HepG2 (cell line): Measurements from ENCODE around the gene RPL4. TPM values are rescaled to one million over a fixed set of nuclear protein-coding genes. Genes with fewer than 3 reads are reported as not detected.
A peak's percentile ranks its signal among the peaks of the same experiment; 100 is the strongest.

Experiments used
- ATAC-seq: fragments of 200-7000 bp; cut with Tn5 transposase; 3 replicates; pipeline ENCODE4 v1.9.1; 2020; ENCODE audit warnings: mild to moderate bottlenecking, moderate library complexity
- BruUV-seq: library from RNA; stranded (reverse); fragments of 400-500 nt; replicated peaks from 2 replicates; lab custom pipeline; 2021; lab: Mats Ljungman, UMichigan
- CTCF ChIA-PET: fragments of 300-600 bp; formaldehyde crosslinking; extraction: SDS; loops from one replicate; lab custom pipeline; 2021; ENCODE audit warnings: low total read pairs, inconsistent platforms, low intra/inter-chr PET ratio; lab: Yijun Ruan, JAX
- POLR2A ChIA-PET: fragments of 350-600 bp; sonication (Branson Sonifier 250); formaldehyde crosslinking; loops from one replicate; lab custom pipeline; 2020; ENCODE audit warnings: antibody characterized with exemption, inconsistent platforms; lab: Yijun Ruan, JAX
- DNase-seq: peaks from one replicate; pipeline ENCODE4 v3.0.0-alpha.2; 2015; ENCODE audit warnings: low spot score
- FAIRE-seq: peaks from 3 replicates; lab custom pipeline; 2011; peaks lifted over from hg19 to GRCh38; lab: Jason Lieb, UNC
- H2AFZ ChIP-seq: one replicate; pipeline ENCODE4 v1.6.1; 2011; ENCODE audit warnings: low read length, inconsistent platforms
- H3K27ac ChIP-seq: fragments of 300-600 bp; 3 replicates; pipeline ENCODE4 v1.8.0; 2011; ENCODE audit warnings: mixed run types, mild to moderate bottlenecking, mixed read lengths, low read length, inconsistent platforms; ENCODE audit not compliant: insufficient read depth; ENCODE audit errors: extremely low read length
- H3K27me3 ChIP-seq, 2 experiments: fragments of 200-600 bp in 1 of 2; 2 replicates in 1 of 2; 3 replicates in 1 of 2; pipeline versions ENCODE4 v1.6.0 to v1.8.0; 2011; ENCODE audit warnings: low read length in 2 of 2, mild to moderate bottlenecking in 2 of 2, moderate library complexity in 2 of 2, inconsistent platforms in 1 of 2; ENCODE audit not compliant: insufficient read depth in 2 of 2, control insufficient read depth in 1 of 2
- H3K36me3 ChIP-seq, 2 experiments: fragments of 200-600 bp in 1 of 2; replicated peaks in 1 of 2; 2 replicates in 1 of 2; 3 replicates in 1 of 2; pipeline versions ENCODE4 v1.5.1 to v1.8.0; 2011; ENCODE audit warnings: low read length in 2 of 2, inconsistent platforms in 1 of 2; ENCODE audit not compliant: insufficient read depth in 2 of 2, control insufficient read depth in 1 of 2
- H3K4me1 ChIP-seq: 2 replicates; pipeline ENCODE4 v1.5.1; 2012; ENCODE audit warnings: low read length, inconsistent platforms; ENCODE audit not compliant: insufficient read depth
- H3K4me2 ChIP-seq: 2 replicates; pipeline ENCODE4 v1.6.0; 2011; ENCODE audit warnings: low read depth, low read length, inconsistent platforms
- H3K4me3 ChIP-seq, 3 experiments: fragments of 200-600 bp in 1 of 3; sonication (generic), shearing (Covaris generic) in 1 of 3; replicated peaks in 1 of 3; 2 replicates each; pipeline ENCODE4 v1.5.1; 2011 to 2016; ENCODE audit warnings: low read length in 3 of 3, inconsistent platforms in 2 of 3, low read depth in 2 of 3, mild to moderate bottlenecking in 2 of 3, control low read depth in 1 of 3, mixed read lengths in 1 of 3; ENCODE audit not compliant: insufficient read depth in 1 of 3
- H3K79me2 ChIP-seq: one replicate; pipeline ENCODE4 v1.6.1; 2011; ENCODE audit warnings: low read length, inconsistent platforms; ENCODE audit not compliant: insufficient read depth
- H3K9ac ChIP-seq: 2 replicates; pipeline ENCODE4 v1.6.0; 2011; ENCODE audit warnings: mild to moderate bottlenecking, low read depth, low read length, inconsistent platforms; ENCODE audit not compliant: insufficient read depth
- H3K9me3 ChIP-seq: 2 replicates; pipeline ENCODE4 v1.5.1; 2012; ENCODE audit warnings: mild to moderate bottlenecking, low read length
- H4K20me1 ChIP-seq: 2 replicates; pipeline ENCODE4 v1.6.0; 2011; ENCODE audit warnings: inconsistent platforms, mild to moderate bottlenecking, low read length, moderate library complexity; ENCODE audit not compliant: insufficient read depth
- CENPT ChIP-seq: sonication (generic); formaldehyde crosslinking; IDR thresholded peaks from 2 replicates; pipeline ENCODE4 v1.8.0; 2022; ENCODE audit warnings: low read depth, mild to moderate bottlenecking, moderate library complexity, missing genetic modification reagents
- EED ChIP-seq: sonication (generic); formaldehyde crosslinking; IDR thresholded peaks from 2 replicates; pipeline ENCODE4 v1.5.0; 2020; ENCODE audit warnings: mild to moderate bottlenecking, missing genetic modification reagents
- GFI1 ChIP-seq: sonication (generic); formaldehyde crosslinking; IDR thresholded peaks from 2 replicates; pipeline ENCODE4 v1.5.0; 2020; ENCODE audit warnings: missing genetic modification reagents, mild to moderate bottlenecking, borderline replicate concordance
- HDAC1 ChIP-seq: sonication (generic); formaldehyde crosslinking; IDR thresholded peaks from 2 replicates; pipeline ENCODE4 v1.5.1; 2020; ENCODE audit warnings: mild to moderate bottlenecking, missing genetic modification reagents
- HMG20A ChIP-seq: IDR thresholded peaks from 2 replicates; pipeline ENCODE4 v1.6.1; 2016; ENCODE audit warnings: borderline replicate concordance
- NFE2L2 ChIP-seq: fragments of 150-350 bp; IDR thresholded peaks from 2 replicates; pipeline ENCODE4 v1.6.1; 2014; ENCODE audit warnings: low read length
- ZNF10 ChIP-seq: sonication (generic); formaldehyde crosslinking; IDR thresholded peaks from 2 replicates; pipeline ENCODE4 v1.4.0; 2020; ENCODE audit warnings: mild to moderate bottlenecking, low read depth, missing genetic modification reagents, borderline replicate concordance
- ZNF263 ChIP-seq: sonication (generic); formaldehyde crosslinking; IDR thresholded peaks from 2 replicates; pipeline ENCODE4 v1.4.0; 2020; ENCODE audit warnings: missing genetic modification reagents
- ZNF432 ChIP-seq: sonication (generic); formaldehyde crosslinking; IDR thresholded peaks from 2 replicates; pipeline ENCODE4 v1.5.0; 2020; ENCODE audit warnings: missing genetic modification reagents, mild to moderate bottlenecking, borderline replicate concordance
- ZNF780A ChIP-seq: sonication (generic); formaldehyde crosslinking; IDR thresholded peaks from 2 replicates; pipeline ENCODE4 v1.8.0; 2022; ENCODE audit warnings: mild to moderate bottlenecking, missing genetic modification reagents, moderate library complexity
- WGBS: methylation state at CpG from one replicate; pipeline ENCODE4 v1.1.6; 2017; ENCODE audit warnings: low lambda C conversion rate; 5-methylcytosine and 5-hydroxymethylcytosine counted together
- in situ Hi-C: cut with HindIII; loops from 2 replicates; pipeline ENCODE4 v1.10.0; 2017; ENCODE audit warnings: low pct_unique_long_range_greater_than_20kb; ENCODE audit not compliant: extremely low pct_ligation_motif_present
- intact Hi-C: fragments of 100-400 bp; cut with micrococcal nuclease; formaldehyde crosslinking; loops from one replicate; pipeline ENCODE4 v1.10.0; 2022; ENCODE audit not compliant: unreplicated experiment
- polyA plus RNA-seq, 8 experiments: library from polyadenylated mRNA; depleted of rRNA in 3 of 8; stranded (reverse) in 7 of 8; unstranded in 1 of 8; fragments of >200 nt; fragmentation: Illumina TruSeq in 4 of 8; extraction: Trizol in 4 of 8; gene quantifications; 2 replicates each; pipeline versions ENCODE4 v1.2.1 to v1.2.3, GENCODE V29; 2011 to 2016; ENCODE audit warnings: low read depth in 4 of 8, missing spikeins in 1 of 8, mixed read lengths in 1 of 8; ENCODE audit not compliant: insufficient read depth in 1 of 8
- total RNA-seq, 5 experiments: library from RNA; depleted of rRNA; stranded (reverse); fragments of >200 nt; fragmentation: Illumina TruSeq; extraction: Trizol; gene quantifications; 2 replicates each; pipeline ENCODE4 v1.2.3, GENCODE V29; 2016; ENCODE audit warnings: low read depth in 1 of 5
- TF ChIP-seq, protein P1 (sequence below): sonication (generic); formaldehyde crosslinking; IDR thresholded peaks from 2 replicates; pipeline ENCODE4 v1.8.0; 2022; ENCODE audit warnings: mild to moderate bottlenecking, missing genetic modification reagents, moderate library complexity
- TF ChIP-seq, protein P2 (sequence below): sonication (generic); formaldehyde crosslinking; IDR thresholded peaks from 2 replicates; pipeline ENCODE4 v1.5.1; 2020; ENCODE audit warnings: mild to moderate bottlenecking, missing genetic modification reagents, moderate library complexity
- TF ChIP-seq, protein P3 (sequence below): sonication (generic); formaldehyde crosslinking; IDR thresholded peaks from 2 replicates; pipeline ENCODE4 v1.4.0; 2020; ENCODE audit warnings: missing genetic modification reagents
- TF ChIP-seq, protein P4 (sequence below): IDR thresholded peaks from 2 replicates; pipeline ENCODE4 v1.6.1; 2016; ENCODE audit warnings: low read depth, control low read depth
- TF ChIP-seq, protein P5 (sequence below): sonication (generic); formaldehyde crosslinking; IDR thresholded peaks from 2 replicates; pipeline ENCODE4 v1.4.0; 2020; ENCODE audit warnings: missing genetic modification reagents; ENCODE audit errors: not compliant biosample characterization

RPL4 gene
- total and polyA plus RNA-seq, 2 of the 13 experiments (the other 11 are each of a cell fraction or from before 2014, with no cell fraction given) = 3,630 to 3,960 TPM

DNA sequence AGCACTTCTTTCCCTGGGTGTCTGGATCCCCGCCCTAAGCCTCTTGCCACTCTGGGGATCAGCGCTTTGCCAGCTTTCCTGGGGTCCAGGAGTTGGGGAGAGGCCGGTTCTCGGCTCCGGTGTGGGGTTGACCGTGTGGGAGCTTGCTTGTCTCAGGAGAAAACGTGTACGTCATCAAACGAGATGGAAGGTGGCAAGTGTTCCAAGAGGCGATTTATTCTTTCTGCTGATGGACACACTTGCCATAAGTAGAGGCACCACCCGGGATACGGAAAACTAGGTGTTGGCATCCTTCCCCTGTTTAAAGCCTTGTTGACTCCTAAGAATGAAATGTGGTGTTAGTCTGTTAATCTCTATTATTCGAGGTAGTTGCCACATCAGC is 766 bp upstream of the RPL4 start:
- ChIA-PET CTCF (no interaction called here), POLR2A (interaction anchor here (0.6 to 1.4 kb wide), 22 partner anchors 8 to 1801 kb away, joined by 3 to 13 read pairs (median 4); partner anchors contain the start of genes LCTL, MAP2K1, RAB11A and SNAPC5)
- in situ Hi-C loops (no loop called here), intact Hi-C loops (loop anchor here (5.0 kb wide), 1 partner anchor 62 kb away; the partner anchor contains the start of gene LCTL)
- Histone ChIP-seq H3K27ac (peak overlapping the region; percentile 89), H3K4me2 (peak overlapping the region; percentile 93), H3K36me3 (peaks cover 4 to 28% of the 10 kb centered on the region in 2 experiments; a peak in 4 of 5 replicates), H2AFZ (peak overlapping the region; percentile 16), H3K27me3 (peaks cover 0 to 5% of the 10 kb centered on the region in 2 experiments; a peak in 1 of 5 replicates), H3K9me3 (no peaks in the 10 kb centered on the region), H3K4me1 (peaks cover 47% of the 10 kb centered on the region), H4K20me1 (peaks cover 27% of the 10 kb centered on the region), H3K4me3 (peak overlapping the region; percentile 69 to 100 (median 88)), H3K9ac (peak overlapping the region; percentile 96), H3K79me2 (peaks cover 55% of the 10 kb centered on the region)
- no peak for FAIRE-seq
- DNase-seq = no peak
- ATAC-seq = no peak
- 2% methylated on average over 13 of the region's 13 CpGs for WGBS
- BruUV-seq = TSS peak; percentile 86
- no peak for TF ChIP-seq ZNF432 (CRISPR knock-in tag)
- 0 out of 2 replicates have a peak, but pooled peaks have one; percentile 1 for TF ChIP-seq EED (CRISPR knock-in tag)
- peak; percentile 12; the same call in 1 of the 2 replicates for TF ChIP-seq HDAC1 (CRISPR knock-in tag)
- no peak for TF ChIP-seq ZNF263 (CRISPR knock-in tag)
- TF ChIP-seq NFE2L2 = no peak
- no peak for TF ChIP-seq CENPT (CRISPR knock-in tag)
- TF ChIP-seq, protein P1, sequence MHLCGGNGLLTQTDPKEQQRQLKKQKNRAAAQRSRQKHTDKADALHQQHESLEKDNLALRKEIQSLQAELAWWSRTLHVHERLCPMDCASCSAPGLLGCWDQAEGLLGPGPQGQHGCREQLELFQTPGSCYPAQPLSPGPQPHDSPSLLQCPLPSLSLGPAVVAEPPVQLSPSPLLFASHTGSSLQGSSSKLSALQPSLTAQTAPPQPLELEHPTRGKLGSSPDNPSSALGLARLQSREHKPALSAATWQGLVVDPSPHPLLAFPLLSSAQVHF = no peak
- TF ChIP-seq, protein P2, sequence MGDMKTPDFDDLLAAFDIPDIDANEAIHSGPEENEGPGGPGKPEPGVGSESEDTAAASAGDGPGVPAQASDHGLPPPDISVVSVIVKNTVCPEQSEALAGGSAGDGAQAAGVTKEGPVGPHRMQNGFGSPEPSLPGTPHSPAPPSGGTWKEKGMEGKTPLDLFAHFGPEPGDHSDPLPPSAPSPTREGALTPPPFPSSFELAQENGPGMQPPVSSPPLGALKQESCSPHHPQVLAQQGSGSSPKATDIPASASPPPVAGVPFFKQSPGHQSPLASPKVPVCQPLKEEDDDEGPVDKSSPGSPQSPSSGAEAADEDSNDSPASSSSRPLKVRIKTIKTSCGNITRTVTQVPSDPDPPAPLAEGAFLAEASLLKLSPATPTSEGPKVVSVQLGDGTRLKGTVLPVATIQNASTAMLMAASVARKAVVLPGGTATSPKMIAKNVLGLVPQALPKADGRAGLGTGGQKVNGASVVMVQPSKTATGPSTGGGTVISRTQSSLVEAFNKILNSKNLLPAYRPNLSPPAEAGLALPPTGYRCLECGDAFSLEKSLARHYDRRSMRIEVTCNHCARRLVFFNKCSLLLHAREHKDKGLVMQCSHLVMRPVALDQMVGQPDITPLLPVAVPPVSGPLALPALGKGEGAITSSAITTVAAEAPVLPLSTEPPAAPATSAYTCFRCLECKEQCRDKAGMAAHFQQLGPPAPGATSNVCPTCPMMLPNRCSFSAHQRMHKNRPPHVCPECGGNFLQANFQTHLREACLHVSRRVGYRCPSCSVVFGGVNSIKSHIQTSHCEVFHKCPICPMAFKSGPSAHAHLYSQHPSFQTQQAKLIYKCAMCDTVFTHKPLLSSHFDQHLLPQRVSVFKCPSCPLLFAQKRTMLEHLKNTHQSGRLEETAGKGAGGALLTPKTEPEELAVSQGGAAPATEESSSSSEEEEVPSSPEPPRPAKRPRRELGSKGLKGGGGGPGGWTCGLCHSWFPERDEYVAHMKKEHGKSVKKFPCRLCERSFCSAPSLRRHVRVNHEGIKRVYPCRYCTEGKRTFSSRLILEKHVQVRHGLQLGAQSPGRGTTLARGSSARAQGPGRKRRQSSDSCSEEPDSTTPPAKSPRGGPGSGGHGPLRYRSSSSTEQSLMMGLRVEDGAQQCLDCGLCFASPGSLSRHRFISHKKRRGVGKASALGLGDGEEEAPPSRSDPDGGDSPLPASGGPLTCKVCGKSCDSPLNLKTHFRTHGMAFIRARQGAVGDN (CRISPR knock-in tag) = peak; percentile 14; the same call in 1 of the 2 replicates
- TF ChIP-seq, protein P3, sequence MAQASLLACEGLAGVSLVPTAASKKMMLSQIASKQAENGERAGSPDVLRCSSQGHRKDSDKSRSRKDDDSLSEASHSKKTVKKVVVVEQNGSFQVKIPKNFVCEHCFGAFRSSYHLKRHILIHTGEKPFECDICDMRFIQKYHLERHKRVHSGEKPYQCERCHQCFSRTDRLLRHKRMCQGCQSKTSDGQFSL (CRISPR knock-in tag) = no peak
- TF ChIP-seq ZNF10 (CRISPR knock-in tag) = no peak
- no peak for TF ChIP-seq GFI1 (CRISPR knock-in tag)
- TF ChIP-seq, protein P4, sequence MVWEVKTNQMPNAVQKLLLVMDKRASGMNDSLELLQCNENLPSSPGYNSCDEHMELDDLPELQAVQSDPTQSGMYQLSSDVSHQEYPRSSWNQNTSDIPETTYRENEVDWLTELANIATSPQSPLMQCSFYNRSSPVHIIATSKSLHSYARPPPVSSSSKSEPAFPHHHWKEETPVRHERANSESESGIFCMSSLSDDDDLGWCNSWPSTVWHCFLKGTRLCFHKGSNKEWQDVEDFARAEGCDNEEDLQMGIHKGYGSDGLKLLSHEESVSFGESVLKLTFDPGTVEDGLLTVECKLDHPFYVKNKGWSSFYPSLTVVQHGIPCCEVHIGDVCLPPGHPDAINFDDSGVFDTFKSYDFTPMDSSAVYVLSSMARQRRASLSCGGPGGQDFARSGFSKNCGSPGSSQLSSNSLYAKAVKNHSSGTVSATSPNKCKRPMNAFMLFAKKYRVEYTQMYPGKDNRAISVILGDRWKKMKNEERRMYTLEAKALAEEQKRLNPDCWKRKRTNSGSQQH = no peak
- TF ChIP-seq ZNF780A = no peak
- TF ChIP-seq, protein P5, sequence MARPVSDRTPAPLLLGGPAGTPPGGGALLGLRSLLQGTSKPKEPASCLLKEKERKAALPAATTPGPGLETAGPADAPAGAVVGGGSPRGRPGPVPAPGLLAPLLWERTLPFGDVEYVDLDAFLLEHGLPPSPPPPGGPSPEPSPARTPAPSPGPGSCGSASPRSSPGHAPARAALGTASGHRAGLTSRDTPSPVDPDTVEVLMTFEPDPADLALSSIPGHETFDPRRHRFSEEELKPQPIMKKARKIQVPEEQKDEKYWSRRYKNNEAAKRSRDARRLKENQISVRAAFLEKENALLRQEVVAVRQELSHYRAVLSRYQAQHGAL = no peak
- no peak for TF ChIP-seq HMG20A (CRISPR knock-in tag)
